ENCODE data around the gene C1orf35.

Gene C1orf35

GRCh38 chr1:228109073-228109961, 6.2 kb upstream of the C1orf35 start, which contains the start of gene MRPL55:
Gene MRPL55, minus strand, starts transcription at chr1:228109299. Its CDS starts 1,039 bp downstream, at chr1:228108260.
- DNase-seq: peak; percentile 92 to 97 (median 95)

DNA sequence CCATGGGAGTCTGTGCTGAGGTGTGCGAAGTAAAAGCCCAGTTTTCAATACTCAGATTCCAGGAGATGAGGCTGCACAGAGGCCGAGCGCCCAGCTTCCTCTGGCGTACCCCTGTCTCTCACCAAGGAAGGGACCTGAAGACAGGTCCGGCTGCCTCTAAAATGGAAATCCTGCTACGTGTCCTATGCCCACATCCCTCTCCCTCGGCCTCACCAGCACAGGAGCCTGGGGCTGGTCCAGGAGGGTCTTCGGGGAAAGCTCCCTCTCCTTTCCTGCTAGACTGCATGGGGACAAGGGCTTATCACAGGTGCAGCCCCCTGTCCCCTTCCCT, 5.6 kb upstream of the C1orf35 start:
- no peak for DNase-seq

- no peak for DNase-seq
Observed at GRCh38 chr1:228108055-228108690, 5.0 kb upstream of the C1orf35 start.

DNA sequence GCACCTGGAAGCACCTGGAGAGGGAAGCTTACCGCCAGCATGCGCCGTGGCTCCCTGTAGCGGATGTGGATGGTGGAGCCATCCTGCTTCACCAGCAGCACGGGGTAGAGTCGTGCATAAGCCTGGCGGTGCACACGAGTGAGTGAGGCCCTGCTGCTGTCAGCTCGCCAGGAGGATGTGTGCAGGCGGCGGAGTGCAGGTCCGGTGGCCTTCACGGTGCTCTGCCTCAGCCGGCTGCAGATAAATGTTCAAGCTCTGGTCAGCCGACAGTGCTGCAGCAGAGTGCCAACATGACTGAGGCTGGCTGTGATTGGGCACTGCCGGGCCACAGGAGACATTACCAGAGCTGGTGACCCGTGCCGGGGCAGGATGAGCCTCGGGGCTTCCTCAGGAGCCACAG, 4.5 kb upstream of the C1orf35 start:
- DNase-seq: no peak

GRCh38 chr1:228106800-228107054, 3.6 kb upstream of the C1orf35 start:
- DNase-seq: no peak

DNA sequence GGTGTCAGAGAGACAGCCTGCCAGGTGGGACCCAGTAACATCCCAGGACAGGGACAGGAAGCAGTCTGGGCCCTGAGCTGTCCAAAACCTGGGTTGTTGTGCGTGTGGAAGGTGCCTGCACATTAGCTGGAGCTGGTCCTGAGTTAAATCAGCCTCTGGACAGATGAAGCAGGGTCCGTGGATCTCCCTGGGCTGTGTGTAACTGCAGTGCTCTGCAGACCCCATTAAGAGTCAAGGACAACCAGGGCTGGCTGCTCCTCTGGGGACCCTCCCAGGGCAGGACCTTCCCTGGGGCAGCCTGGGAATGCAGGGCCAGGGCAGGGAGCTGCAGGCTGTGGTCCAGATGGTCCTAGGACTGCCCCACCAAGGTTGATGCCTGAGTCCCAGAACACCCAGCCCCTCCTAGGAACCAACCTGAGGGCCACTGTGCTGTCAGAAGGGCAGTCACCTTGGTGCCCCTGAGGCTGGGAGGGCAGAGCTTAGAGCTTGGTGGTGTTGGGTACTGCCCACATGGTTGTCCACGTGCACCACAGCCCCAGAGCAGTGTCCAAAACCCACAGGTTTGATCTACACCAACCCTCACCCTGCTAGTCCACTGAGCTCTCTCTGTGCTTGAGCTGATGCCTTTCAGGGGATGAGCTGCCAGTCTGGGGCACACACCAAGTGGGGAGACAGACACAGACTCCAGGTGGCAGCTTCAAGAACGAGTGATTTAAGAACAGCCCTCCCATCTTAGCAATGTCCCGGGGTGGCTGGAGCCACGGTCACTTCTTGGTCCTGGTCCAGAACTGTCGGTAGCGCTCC, 3.1 kb upstream of the C1orf35 start:
- no peak for DNase-seq

- no peak for DNase-seq
Observed at GRCh38 chr1:228105270-228105995, 2.3 kb upstream of the C1orf35 start.

- DNase-seq: no peak
Observed at GRCh38 chr1:228104526-228105269, 1.6 kb upstream of the C1orf35 start.

- peak in 2 of 3 experiments; percentile 61 to 65 for DNase-seq
Observed at GRCh38 chr1:228101994-228102790, 933 bp downstream of the C1orf35 start.

DNA sequence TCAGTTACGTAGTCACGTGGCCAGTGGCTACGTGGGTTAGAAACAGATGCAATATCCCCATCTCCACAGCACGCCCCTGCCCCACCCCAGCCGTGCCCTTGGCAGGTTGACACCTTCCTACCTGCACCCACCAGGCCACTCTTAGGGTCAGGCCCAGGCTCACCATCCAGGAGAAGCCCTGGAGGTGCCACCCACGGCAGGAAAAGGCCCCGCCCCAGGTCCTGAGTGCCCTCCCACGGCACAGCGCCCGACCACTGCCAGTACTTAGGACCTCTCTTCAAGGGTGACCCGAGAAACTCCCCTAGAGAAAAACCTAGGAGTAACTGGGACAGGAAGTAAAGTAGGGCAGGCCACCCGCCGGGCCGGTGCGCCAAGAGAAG, 1.5 kb downstream of the C1orf35 start:
- peak in 1 of 3 experiments; percentile 35 for DNase-seq

DNA sequence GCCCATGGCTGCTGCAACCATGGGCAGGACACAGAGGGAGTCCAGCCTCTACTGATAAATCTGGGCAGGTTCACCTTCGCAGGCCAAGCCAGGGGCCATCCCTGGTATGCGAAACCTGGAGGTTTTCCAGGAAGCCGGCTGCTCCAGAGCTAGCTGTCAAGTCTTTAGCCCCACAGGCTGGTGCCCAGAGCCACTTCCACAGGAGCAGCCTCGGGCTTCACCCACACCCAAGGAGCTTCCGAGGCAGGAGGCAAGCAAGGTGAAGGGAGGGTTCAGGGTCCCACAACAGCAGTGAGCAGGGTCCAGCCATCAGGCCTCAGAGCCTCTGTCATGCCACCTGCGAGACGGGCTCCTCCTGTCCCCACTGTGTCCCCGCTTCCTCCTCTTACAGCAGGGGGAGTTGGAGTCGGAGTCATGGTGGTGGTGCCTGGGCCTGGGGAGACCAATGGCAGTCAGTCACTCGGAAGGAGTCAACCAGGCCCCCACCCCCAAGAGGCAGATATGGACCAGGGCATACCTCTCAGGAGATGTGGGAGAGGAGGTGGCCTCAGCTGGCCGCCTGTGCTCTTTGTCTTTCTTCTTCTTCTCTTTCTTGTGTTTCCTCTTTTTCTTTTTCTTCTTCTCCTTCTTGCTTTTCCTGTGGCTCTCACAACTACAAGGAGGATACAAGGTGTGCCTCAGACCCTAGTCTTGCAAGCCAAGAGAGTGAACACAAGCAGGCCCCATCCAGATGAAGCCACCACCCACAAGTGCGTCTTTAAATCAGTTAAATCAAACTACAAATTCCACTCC, 2.1 kb downstream of the C1orf35 start:
- no peak for DNase-seq

- no peak for DNase-seq
Observed at GRCh38 chr1:228099331-228099732, 3.8 kb downstream of the C1orf35 start.

DNA sequence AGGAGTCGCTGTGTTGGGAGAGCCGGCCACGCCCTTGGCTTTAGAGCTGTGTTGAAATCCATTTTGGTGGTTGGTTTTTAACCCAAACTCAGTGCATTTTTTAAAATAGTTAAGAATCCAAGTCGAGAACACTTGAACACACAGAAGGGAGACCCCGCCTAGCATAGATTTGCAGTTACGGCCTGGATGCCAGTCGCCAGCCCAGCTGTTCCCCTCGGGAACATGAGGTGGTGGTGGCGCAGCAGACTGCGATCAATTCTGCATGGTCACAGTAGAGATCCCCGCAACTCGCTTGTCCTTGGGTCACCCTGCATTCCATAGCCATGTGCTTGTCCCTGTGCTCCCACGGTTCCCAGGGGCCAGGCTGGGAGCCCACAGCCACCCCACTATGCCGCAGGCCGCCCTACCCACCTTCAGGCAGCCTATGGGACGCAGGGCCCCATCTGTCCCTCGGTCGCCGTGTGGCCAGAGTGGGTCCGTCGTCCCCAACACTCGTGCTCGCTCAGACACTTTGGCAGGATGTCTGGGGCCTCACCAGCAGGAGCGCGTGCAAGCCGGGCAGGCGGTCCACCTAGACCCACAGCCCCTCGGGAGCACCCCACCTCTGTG, 4.7 kb downstream of the C1orf35 start:
- DNase-seq: no peak

DNA sequence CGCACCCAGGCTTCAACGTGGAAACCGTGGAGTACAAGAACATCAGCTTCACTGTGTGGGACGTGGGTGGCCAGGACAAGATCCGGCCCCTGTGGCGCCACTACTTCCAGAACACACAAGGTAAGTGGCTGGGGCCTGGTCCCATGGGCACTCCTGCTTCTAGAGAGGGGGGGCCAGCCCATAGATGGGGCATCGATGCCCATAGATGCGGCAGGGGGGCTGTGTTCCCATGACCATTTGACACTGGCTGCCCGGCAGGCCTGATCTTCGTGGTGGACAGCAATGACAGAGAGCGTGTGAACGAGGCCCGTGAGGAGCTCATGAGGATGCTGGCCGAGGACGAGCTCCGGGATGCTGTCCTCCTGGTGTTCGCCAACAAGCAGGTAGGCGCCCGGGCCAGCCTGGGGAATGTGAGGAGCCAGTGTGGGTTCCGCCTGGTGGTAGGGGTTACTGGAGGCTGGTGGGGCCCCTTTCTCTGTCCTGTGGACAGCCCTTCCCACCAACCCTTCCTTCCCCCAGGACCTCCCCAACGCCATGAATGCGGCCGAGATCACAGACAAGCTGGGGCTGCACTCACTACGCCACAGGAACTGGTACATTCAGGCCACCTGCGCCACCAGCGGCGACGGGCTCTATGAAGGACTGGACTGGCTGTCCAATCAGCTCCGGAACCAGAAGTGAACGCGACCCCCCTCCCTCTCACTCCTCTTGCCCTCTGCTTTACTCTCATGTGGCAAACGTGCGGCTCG, 5.6 kb downstream of the C1orf35 start:
- no peak for DNase-seq

GRCh38 chr1:228096416-228097332, 6.5 kb downstream of the C1orf35 start:
- no peak for DNase-seq

- no peak for DNase-seq
Observed at GRCh38 chr1:228095938-228096337, 7.2 kb downstream of the C1orf35 start.

GRCh38 chr1:228095161-228095560, 8.0 kb downstream of the C1orf35 start:
- DNase-seq: no peak

DNA sequence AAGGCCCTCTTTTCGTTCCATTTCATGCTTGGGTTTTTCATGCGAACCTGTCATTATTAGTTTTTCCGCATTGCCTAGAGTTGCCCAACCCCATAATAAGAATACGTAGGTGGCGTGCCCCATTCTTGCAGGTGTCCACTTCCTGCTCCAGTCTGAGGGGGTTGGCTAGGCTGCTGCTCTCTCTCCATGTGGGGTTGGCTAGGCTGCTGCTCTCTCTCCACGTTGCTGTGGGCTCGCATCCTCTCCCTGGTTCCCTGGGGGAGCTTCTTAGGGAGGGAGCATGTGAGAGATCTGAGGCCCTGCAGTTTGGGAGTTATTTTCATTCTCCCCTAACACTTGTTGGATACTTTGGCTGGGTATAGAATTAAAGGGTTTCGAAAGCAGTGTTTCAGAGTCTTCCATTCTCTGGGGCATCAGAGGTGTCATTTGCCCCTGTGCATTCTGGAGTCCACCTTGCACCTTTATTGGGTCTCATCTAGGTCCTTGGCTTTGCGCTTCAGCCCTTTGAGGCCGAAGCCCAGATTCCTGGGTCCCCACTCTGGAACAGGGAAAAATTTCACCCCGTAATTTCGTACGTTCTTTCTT, 8.6 kb downstream of the C1orf35 start:
- DNase-seq: no peak
